Measurements from ENCODE around the gene RAB22A.

GRCh38 chr20:58340151-58340550 lies 30.6 kb downstream of the RAB22A start:
- TF ChIP-seq POLR2A (IDR thresholded peaks at IDR 0.05; ENCODE audit: low read depth, low read length) (no peak), POLR2AphosphoS5 (IDR thresholded peaks at IDR 0.05; ENCODE audit: low read depth, low read length) (no peak), TAF1 (IDR thresholded peaks at IDR 0.05; ENCODE audit: low read depth, low read length) (no peak), SPI1 (IDR thresholded peaks at IDR 0.05; ENCODE audit: low read depth, low read length) (no peak), PAX5 (IDR thresholded peaks at IDR 0.05; ENCODE audit: insufficient read depth, low read length, severe bottlenecking) (no peak), POU2F2 (IDR thresholded peaks at IDR 0.05; ENCODE audit: low read depth, low read length) (no peak)

All from GM12891 (cell line).